Loucy (cell line): Measurements from ENCODE around the gene SLC4A8.

Source experiments
- H2AFZ ChIP-seq: fragments of 200-600 bp; sonication (generic); 2 replicates; pipeline ENCODE4 v1.6.0; 2016; ENCODE audit warnings: antibody characterized with exemption, mild to moderate bottlenecking, low read length, moderate library complexity
- H3F3A ChIP-seq: fragments of 200-600 bp; 2 replicates; pipeline ENCODE4 v1.6.0; 2016; ENCODE audit warnings: antibody characterized with exemption, low read depth, mild to moderate bottlenecking
- H3K27me3 ChIP-seq: fragments of 200-600 bp; sonication (generic); 2 replicates; pipeline ENCODE4 v1.6.1; 2014; ENCODE audit warnings: low read length, mild to moderate bottlenecking; ENCODE audit not compliant: insufficient read depth, poor library complexity, severe bottlenecking
- H3K36me3 ChIP-seq: fragments of 200-600 bp; sonication (generic); 2 replicates; pipeline ENCODE4 v1.6.1; 2016; ENCODE audit warnings: low read length; ENCODE audit not compliant: insufficient read depth
- H3K4me1 ChIP-seq: fragments of 200-600 bp; sonication (generic); 2 replicates; pipeline ENCODE4 v1.5.1; 2014; ENCODE audit warnings: low read length, mild to moderate bottlenecking; ENCODE audit not compliant: insufficient read depth, poor library complexity, severe bottlenecking
- H3K4me2 ChIP-seq: fragments of 200-600 bp; sonication (generic); 2 replicates; pipeline ENCODE4 v1.6.0; 2014; ENCODE audit warnings: antibody characterized with exemption, low read length, low read depth, mild to moderate bottlenecking; ENCODE audit not compliant: poor library complexity, severe bottlenecking
- H3K4me3 ChIP-seq: fragments of 200-600 bp; sonication (generic); 2 replicates; pipeline ENCODE4 v1.5.1; 2014; ENCODE audit warnings: low read length, mild to moderate bottlenecking, mixed read lengths; ENCODE audit not compliant: poor library complexity, severe bottlenecking
- H3K79me2 ChIP-seq: fragments of 200-600 bp; sonication (generic); 2 replicates; pipeline ENCODE4 v1.6.1; 2014; ENCODE audit warnings: low read length; ENCODE audit not compliant: insufficient read depth
- H3K9ac ChIP-seq: fragments of 200-600 bp; sonication (generic); 2 replicates; pipeline ENCODE4 v1.6.0; 2014; ENCODE audit warnings: mild to moderate bottlenecking, low read depth, low read length, moderate library complexity; ENCODE audit not compliant: poor library complexity, severe bottlenecking
- H3K9me2 ChIP-seq: fragments of 200-600 bp; sonication (generic); replicated peaks from 2 replicates; pipeline ENCODE4 v1.6.1; 2016; ENCODE audit warnings: low read depth, low read length, mixed read lengths
- H3K9me3 ChIP-seq: fragments of 200-600 bp; sonication (generic); 2 replicates; pipeline ENCODE4 v1.6.1; 2014; ENCODE audit warnings: mild to moderate bottlenecking, antibody characterized with exemption, low read length, low read depth; ENCODE audit not compliant: insufficient read depth
- H4K20me1 ChIP-seq: fragments of 200-600 bp; sonication (generic); 2 replicates; pipeline ENCODE4 v1.6.0; 2014; ENCODE audit warnings: antibody characterized with exemption, low read length, mild to moderate bottlenecking; ENCODE audit not compliant: insufficient read depth, poor library complexity, severe bottlenecking
- CTCF ChIP-seq: fragments of 200-600 bp; sonication (generic); conservative IDR thresholded peaks from 2 replicates; pipeline ENCODE4 v1.5.1; 2014; ENCODE audit warnings: mild to moderate bottlenecking, antibody characterized with exemption, low read length
- EZH2phosphoT487 ChIP-seq: fragments of 200-600 bp; IDR thresholded peaks from 2 replicates; pipeline ENCODE4 v1.6.1; 2018; ENCODE audit warnings: antibody characterized with exemption, mild to moderate bottlenecking, moderate library complexity, borderline replicate concordance

The SLC4A8 gene

DNA sequence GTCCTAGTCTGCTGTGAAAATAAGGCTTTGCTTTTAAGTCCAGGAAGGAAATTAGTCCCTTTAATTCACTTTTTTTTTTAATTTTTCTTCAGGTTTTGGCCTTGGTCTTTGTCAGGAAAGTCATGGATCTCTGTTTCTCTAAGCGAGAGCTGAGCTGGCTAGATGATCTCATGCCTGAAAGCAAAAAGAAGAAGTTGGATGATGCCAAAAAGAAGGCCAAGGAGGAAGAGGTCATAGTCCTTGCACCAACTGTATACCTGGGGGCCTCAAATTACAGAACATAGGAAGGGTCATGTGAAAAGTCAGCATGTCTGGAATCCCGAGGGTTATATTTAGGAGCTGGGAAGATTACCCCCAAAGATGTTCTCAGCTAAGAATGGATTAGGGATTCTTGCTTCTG lies 72.3 kb downstream of the SLC4A8 start:
- no peak overlapping the region for H3K9ac ChIP-seq
- H4K20me1 ChIP-seq: no peaks in the 10 kb centered on the region
- no peaks in the 10 kb centered on the region for H3K27me3 ChIP-seq
- H3K4me1 ChIP-seq: no peaks in the 10 kb centered on the region
- TF ChIP-seq EZH2phosphoT487 (no peak), CTCF (no peak)
- no peaks in the 10 kb centered on the region for H3K9me2 ChIP-seq
- no peak overlapping the region for H3K4me2 ChIP-seq
- H3K4me3 ChIP-seq: no peak overlapping the region
- H2AFZ ChIP-seq: no peak overlapping the region
- no peaks in the 10 kb centered on the region for H3K79me2 ChIP-seq
- no peaks in the 10 kb centered on the region for H3F3A ChIP-seq
- peaks cover 15% of the 10 kb centered on the region for H3K36me3 ChIP-seq
- no peaks in the 10 kb centered on the region for H3K9me3 ChIP-seq

GRCh38 chr12:51504851-51505250 lies 80.2 kb downstream of the SLC4A8 start:
- Histone ChIP-seq H3K27me3 (no peaks in the 10 kb centered on the region), H3K36me3 (no peaks in the 10 kb centered on the region), H3F3A (no peaks in the 10 kb centered on the region), H4K20me1 (no peaks in the 10 kb centered on the region), H3K4me3 (no peak overlapping the region), H3K4me2 (no peak overlapping the region), H3K9me2 (no peaks in the 10 kb centered on the region), H3K4me1 (peaks cover 8% of the 10 kb centered on the region), H3K9me3 (no peaks in the 10 kb centered on the region), H2AFZ (no peak overlapping the region), H3K9ac (no peak overlapping the region), H3K79me2 (no peaks in the 10 kb centered on the region)
- no peak for TF ChIP-seq EZH2phosphoT487
- no peak for TF ChIP-seq CTCF

- Histone ChIP-seq H3K4me3 (no peak overlapping the region), H3K27me3 (no peaks in the 10 kb centered on the region), H3K9me3 (no peaks in the 10 kb centered on the region), H3K4me1 (peaks cover 8% of the 10 kb centered on the region), H3K9me2 (no peaks in the 10 kb centered on the region), H3K36me3 (no peaks in the 10 kb centered on the region; the same call in 1 of the 2 replicates), H3F3A (no peaks in the 10 kb centered on the region), H3K9ac (no peak overlapping the region), H3K79me2 (no peaks in the 10 kb centered on the region), H4K20me1 (no peaks in the 10 kb centered on the region), H3K4me2 (no peak overlapping the region), H2AFZ (no peak overlapping the region)
- TF ChIP-seq CTCF: no peak
- TF ChIP-seq EZH2phosphoT487: no peak
Observed at GRCh38 chr12:51505360-51506105, 80.9 kb downstream of the SLC4A8 start.
